WTC11 (cell line): ENCODE results near the gene ADAT1. TPM values are rescaled to one million over a fixed set of nuclear protein-coding genes. Genes with fewer than 3 reads are reported as not detected.

Experiments used
- ATAC-seq: fragments of 200-7000 bp; cut with Tn5 transposase; 2 replicates; pipeline ENCODE4 v1.10.0; 2021; ENCODE audit warnings: mild to moderate bottlenecking, moderate library complexity
- CTCF ChIA-PET: fragments of 300-600 bp; sonication (Branson Sonifier 250); formaldehyde crosslinking; loops from one replicate; lab custom pipeline; 2021; ENCODE audit warnings: antibody characterized with exemption; lab: Charles Lee
- POLR2A ChIA-PET: fragments of 350-600 bp; sonication (Branson Sonifier 250); formaldehyde crosslinking; loops from one replicate; lab custom pipeline; 2021; ENCODE audit warnings: antibody characterized with exemption; lab: Charles Lee
- DNase-seq: peaks from one replicate; pipeline ENCODE4 v3.0.0; 2021; ENCODE audit warnings: low spot score
- H3K27ac Mint-ChIP-seq: 2 replicates; pipeline ENCODE4 v1.8.0; 2021; ENCODE audit warnings: mixed read lengths
- H3K27me3 Mint-ChIP-seq: 2 replicates; pipeline ENCODE4 v1.8.0; 2021; ENCODE audit warnings: low read depth, mild to moderate bottlenecking, moderate library complexity, mixed read lengths
- H3K36me3 Mint-ChIP-seq: 2 replicates; pipeline ENCODE4 v1.8.0; 2021; ENCODE audit warnings: mixed read lengths
- H3K4me1 Mint-ChIP-seq: 2 replicates; pipeline ENCODE4 v1.8.0; 2022; ENCODE audit warnings: mixed read lengths
- H3K4me3 Mint-ChIP-seq: 2 replicates; pipeline ENCODE4 v1.8.0; 2021; ENCODE audit warnings: mild to moderate bottlenecking, moderate library complexity, mixed read lengths
- H3K9me3 Mint-ChIP-seq: 2 replicates; pipeline ENCODE4 v1.8.0; 2021; ENCODE audit warnings: mixed read lengths
- FOXP1 ChIP-seq: sonication (generic); formaldehyde crosslinking; IDR thresholded peaks from 2 replicates; pipeline ENCODE4 v1.8.0; 2022; ENCODE audit warnings: missing genetic modification reagents, mild to moderate bottlenecking, moderate library complexity, borderline replicate concordance
- GTF2I ChIP-seq: fragments of 250-450 bp; sonication (Bioruptor Pico); conservative IDR thresholded peaks from 2 replicates; pipeline ENCODE4 v1.4.0; 2021; ENCODE audit warnings: mild to moderate bottlenecking
- JUN ChIP-seq: sonication (generic); formaldehyde crosslinking; IDR thresholded peaks from 2 replicates; pipeline ENCODE4 v1.8.0; 2023; ENCODE audit warnings: mild to moderate bottlenecking, missing genetic modification reagents
- NFYB ChIP-seq: sonication (generic); formaldehyde crosslinking; conservative IDR thresholded peaks from 2 replicates; pipeline ENCODE4 v1.8.0; 2022; ENCODE audit warnings: low read depth, missing genetic modification reagents
- NR2C2 ChIP-seq: sonication (generic); formaldehyde crosslinking; IDR thresholded peaks from 2 replicates; pipeline ENCODE4 v1.8.0; 2022; ENCODE audit warnings: mild to moderate bottlenecking, missing genetic modification reagents
- SMAD4 ChIP-seq: sonication (generic); formaldehyde crosslinking; IDR thresholded peaks from 2 replicates; pipeline ENCODE4 v1.8.0; 2022; ENCODE audit warnings: mild to moderate bottlenecking, missing genetic modification reagents
- SOX15 ChIP-seq: fragments of 250-450 bp; sonication (Bioruptor Pico); IDR thresholded peaks from 2 replicates; pipeline ENCODE4 v1.9.0; 2021; ENCODE audit warnings: mild to moderate bottlenecking
- SP1 ChIP-seq: sonication (generic); formaldehyde crosslinking; conservative IDR thresholded peaks from 2 replicates; pipeline ENCODE4 v1.8.1; 2022; ENCODE audit warnings: missing genetic modification reagents
- ZNF219 ChIP-seq: sonication (generic); formaldehyde crosslinking; IDR thresholded peaks from 2 replicates; pipeline ENCODE4 v1.8.0; 2023; ENCODE audit warnings: missing genetic modification reagents, mild to moderate bottlenecking, borderline replicate concordance
- ZNF423 ChIP-seq: fragments of 250-450 bp; sonication (Bioruptor Pico); IDR thresholded peaks from 2 replicates; pipeline ENCODE4 v2.1.2; 2022; ENCODE audit warnings: mild to moderate bottlenecking, moderate library complexity
- total RNA-seq: library from RNA; stranded (reverse); gene quantifications from 3 replicates; pipeline ENCODE4 v1.2.3, GENCODE V29; 2021
- TF ChIP-seq, protein P1 (sequence below): fragments of 250-450 bp; sonication (Bioruptor Pico); conservative IDR thresholded peaks from 2 replicates; pipeline ENCODE4 v1.9.0; 2021; ENCODE audit warnings: mild to moderate bottlenecking
- TF ChIP-seq, protein P2 (sequence below): sonication (generic); formaldehyde crosslinking; IDR thresholded peaks from 2 replicates; pipeline ENCODE4 v1.8.1; 2023; ENCODE audit warnings: mild to moderate bottlenecking, missing genetic modification reagents, moderate library complexity
- TF ChIP-seq, protein P3 (sequence below): sonication (generic); formaldehyde crosslinking; IDR thresholded peaks from 2 replicates; pipeline ENCODE4 v1.8.1; 2023; ENCODE audit warnings: mild to moderate bottlenecking, missing genetic modification reagents
- TF ChIP-seq, protein P4 (sequence below): sonication (generic); formaldehyde crosslinking; IDR thresholded peaks from 2 replicates; pipeline ENCODE4 v1.8.0; 2023; ENCODE audit warnings: missing genetic modification reagents, mild to moderate bottlenecking, borderline replicate concordance
- TF ChIP-seq, protein P5 (sequence below): sonication (generic); formaldehyde crosslinking; IDR thresholded peaks from 2 replicates; pipeline ENCODE4 v1.8.0; 2023; ENCODE audit warnings: missing genetic modification reagents
- TF ChIP-seq, protein P6 (sequence below): fragments of 250-450 bp; sonication (Bioruptor Pico); IDR thresholded peaks from 2 replicates; pipeline ENCODE4 v1.8.0; 2021; ENCODE audit warnings: mild to moderate bottlenecking
- TF ChIP-seq, protein P7 (sequence below): sonication (generic); formaldehyde crosslinking; IDR thresholded peaks from 2 replicates; pipeline ENCODE4 v1.8.1; 2023; ENCODE audit warnings: mild to moderate bottlenecking, missing genetic modification reagents

The ADAT1 gene
- total RNA-seq, 1 experiment from 2014 or later = 46.0 TPM

DNA sequence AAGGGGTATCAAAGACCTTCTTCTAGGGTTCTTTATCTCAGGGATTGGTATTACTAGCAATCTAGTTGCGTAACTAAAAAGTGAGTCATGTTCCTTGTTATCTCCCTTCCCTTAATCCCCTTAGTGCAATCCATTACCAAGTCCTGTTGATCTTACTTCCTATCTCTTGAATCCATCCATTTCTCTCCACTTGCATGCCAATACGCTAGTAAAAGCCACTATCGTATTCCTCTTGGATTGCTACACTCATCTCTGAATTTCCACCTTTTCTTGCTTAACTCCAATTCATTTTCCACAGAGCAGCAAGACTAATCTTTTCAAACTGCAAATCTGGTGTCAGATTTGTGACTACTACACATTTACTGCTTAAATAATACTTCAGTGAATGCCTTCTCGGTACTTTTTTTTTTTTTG is 1.8 kb upstream of the ADAT1 start:
- TF ChIP-seq SMAD4 (CRISPR knock-in tag) (no peak), JUN (CRISPR knock-in tag) (no peak), FOXP1 (CRISPR knock-in tag) (no peak), ZNF423 (no peak), SP1 (CRISPR knock-in tag) (no peak), SOX15 (CRISPR knock-in tag) (no peak), ZNF219 (CRISPR knock-in tag) (no peak), NR2C2 (CRISPR knock-in tag) (no peak), GTF2I (CRISPR knock-in tag) (no peak), NFYB (CRISPR knock-in tag) (no peak)
- TF ChIP-seq, protein P1, sequence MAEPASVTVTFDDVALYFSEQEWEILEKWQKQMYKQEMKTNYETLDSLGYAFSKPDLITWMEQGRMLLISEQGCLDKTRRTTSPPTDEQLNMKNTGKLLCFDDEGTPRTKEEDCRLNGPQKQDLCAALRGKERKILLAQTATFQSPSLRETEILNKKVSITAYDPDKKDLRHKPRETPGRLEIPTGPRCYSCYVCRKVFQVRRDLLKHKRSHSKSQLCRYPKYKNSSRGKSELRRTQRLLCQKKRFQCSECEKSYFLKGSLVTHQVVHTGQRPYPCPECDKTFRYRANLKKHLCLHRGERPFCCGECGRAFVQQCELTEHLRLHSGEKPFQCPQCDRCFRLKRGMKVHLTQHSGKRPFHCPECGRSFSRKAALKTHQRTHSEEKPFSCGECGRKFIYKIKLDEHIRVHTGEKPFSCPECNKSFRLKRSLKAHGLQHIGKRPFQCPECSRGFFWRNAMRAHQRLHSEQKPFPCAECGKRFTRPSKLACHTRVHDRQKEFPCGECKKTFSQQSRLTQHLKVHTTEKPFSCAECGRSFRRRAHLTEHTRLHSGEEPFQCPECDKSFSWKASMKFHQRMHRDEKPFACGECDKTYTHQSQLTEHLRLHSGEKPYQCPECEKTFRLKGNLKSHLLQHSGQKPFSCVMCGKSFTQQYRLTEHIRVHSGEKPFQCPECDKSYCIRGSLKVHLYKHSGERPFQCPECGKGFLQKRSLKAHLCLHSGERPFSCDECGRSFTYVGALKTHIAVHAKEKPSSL (CRISPR knock-in tag) = no peak
- TF ChIP-seq, protein P2, sequence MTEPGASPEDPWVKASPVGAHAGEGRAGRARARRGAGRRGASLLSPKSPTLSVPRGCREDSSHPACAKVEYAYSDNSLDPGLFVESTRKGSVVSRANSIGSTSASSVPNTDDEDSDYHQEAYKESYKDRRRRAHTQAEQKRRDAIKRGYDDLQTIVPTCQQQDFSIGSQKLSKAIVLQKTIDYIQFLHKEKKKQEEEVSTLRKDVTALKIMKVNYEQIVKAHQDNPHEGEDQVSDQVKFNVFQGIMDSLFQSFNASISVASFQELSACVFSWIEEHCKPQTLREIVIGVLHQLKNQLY (CRISPR knock-in tag) = no peak
- TF ChIP-seq, protein P3, sequence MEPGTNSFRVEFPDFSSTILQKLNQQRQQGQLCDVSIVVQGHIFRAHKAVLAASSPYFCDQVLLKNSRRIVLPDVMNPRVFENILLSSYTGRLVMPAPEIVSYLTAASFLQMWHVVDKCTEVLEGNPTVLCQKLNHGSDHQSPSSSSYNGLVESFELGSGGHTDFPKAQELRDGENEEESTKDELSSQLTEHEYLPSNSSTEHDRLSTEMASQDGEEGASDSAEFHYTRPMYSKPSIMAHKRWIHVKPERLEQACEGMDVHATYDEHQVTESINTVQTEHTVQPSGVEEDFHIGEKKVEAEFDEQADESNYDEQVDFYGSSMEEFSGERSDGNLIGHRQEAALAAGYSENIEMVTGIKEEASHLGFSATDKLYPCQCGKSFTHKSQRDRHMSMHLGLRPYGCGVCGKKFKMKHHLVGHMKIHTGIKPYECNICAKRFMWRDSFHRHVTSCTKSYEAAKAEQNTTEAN = no peak
- TF ChIP-seq, protein P4, sequence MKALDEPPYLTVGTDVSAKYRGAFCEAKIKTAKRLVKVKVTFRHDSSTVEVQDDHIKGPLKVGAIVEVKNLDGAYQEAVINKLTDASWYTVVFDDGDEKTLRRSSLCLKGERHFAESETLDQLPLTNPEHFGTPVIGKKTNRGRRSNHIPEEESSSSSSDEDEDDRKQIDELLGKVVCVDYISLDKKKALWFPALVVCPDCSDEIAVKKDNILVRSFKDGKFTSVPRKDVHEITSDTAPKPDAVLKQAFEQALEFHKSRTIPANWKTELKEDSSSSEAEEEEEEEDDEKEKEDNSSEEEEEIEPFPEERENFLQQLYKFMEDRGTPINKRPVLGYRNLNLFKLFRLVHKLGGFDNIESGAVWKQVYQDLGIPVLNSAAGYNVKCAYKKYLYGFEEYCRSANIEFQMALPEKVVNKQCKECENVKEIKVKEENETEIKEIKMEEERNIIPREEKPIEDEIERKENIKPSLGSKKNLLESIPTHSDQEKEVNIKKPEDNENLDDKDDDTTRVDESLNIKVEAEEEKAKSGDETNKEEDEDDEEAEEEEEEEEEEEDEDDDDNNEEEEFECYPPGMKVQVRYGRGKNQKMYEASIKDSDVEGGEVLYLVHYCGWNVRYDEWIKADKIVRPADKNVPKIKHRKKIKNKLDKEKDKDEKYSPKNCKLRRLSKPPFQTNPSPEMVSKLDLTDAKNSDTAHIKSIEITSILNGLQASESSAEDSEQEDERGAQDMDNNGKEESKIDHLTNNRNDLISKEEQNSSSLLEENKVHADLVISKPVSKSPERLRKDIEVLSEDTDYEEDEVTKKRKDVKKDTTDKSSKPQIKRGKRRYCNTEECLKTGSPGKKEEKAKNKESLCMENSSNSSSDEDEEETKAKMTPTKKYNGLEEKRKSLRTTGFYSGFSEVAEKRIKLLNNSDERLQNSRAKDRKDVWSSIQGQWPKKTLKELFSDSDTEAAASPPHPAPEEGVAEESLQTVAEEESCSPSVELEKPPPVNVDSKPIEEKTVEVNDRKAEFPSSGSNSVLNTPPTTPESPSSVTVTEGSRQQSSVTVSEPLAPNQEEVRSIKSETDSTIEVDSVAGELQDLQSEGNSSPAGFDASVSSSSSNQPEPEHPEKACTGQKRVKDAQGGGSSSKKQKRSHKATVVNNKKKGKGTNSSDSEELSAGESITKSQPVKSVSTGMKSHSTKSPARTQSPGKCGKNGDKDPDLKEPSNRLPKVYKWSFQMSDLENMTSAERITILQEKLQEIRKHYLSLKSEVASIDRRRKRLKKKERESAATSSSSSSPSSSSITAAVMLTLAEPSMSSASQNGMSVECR = no peak
- TF ChIP-seq, protein P5, sequence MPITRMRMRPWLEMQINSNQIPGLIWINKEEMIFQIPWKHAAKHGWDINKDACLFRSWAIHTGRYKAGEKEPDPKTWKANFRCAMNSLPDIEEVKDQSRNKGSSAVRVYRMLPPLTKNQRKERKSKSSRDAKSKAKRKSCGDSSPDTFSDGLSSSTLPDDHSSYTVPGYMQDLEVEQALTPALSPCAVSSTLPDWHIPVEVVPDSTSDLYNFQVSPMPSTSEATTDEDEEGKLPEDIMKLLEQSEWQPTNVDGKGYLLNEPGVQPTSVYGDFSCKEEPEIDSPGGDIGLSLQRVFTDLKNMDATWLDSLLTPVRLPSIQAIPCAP (CRISPR knock-in tag) = no peak
- TF ChIP-seq, protein P6, sequence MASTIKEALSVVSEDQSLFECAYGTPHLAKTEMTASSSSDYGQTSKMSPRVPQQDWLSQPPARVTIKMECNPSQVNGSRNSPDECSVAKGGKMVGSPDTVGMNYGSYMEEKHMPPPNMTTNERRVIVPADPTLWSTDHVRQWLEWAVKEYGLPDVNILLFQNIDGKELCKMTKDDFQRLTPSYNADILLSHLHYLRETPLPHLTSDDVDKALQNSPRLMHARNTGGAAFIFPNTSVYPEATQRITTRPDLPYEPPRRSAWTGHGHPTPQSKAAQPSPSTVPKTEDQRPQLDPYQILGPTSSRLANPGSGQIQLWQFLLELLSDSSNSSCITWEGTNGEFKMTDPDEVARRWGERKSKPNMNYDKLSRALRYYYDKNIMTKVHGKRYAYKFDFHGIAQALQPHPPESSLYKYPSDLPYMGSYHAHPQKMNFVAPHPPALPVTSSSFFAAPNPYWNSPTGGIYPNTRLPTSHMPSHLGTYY (CRISPR knock-in tag) = no peak
- TF ChIP-seq, protein P7, sequence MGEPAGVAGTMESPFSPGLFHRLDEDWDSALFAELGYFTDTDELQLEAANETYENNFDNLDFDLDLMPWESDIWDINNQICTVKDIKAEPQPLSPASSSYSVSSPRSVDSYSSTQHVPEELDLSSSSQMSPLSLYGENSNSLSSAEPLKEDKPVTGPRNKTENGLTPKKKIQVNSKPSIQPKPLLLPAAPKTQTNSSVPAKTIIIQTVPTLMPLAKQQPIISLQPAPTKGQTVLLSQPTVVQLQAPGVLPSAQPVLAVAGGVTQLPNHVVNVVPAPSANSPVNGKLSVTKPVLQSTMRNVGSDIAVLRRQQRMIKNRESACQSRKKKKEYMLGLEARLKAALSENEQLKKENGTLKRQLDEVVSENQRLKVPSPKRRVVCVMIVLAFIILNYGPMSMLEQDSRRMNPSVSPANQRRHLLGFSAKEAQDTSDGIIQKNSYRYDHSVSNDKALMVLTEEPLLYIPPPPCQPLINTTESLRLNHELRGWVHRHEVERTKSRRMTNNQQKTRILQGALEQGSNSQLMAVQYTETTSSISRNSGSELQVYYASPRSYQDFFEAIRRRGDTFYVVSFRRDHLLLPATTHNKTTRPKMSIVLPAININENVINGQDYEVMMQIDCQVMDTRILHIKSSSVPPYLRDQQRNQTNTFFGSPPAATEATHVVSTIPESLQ (CRISPR knock-in tag) = no peak
- peaks cover 15% of the 10 kb centered on the region for H3K4me1 Mint-ChIP-seq
- POLR2A ChIA-PET = no interaction called here
- no peak overlapping the region for H3K4me3 Mint-ChIP-seq
- no peaks in the 10 kb centered on the region for H3K9me3 Mint-ChIP-seq
- peak overlapping the region; percentile 16; the same call in 1 of the 2 replicates for H3K27ac Mint-ChIP-seq
- no peak for ATAC-seq
- H3K27me3 Mint-ChIP-seq = no peaks in the 10 kb centered on the region
- CTCF ChIA-PET = no interaction called here
- H3K36me3 Mint-ChIP-seq = peaks cover 55% of the 10 kb centered on the region
- no peak for DNase-seq
